HCT116 (cell line): ENCODE results near the gene ARHGAP18. TPM values are rescaled to one million over a fixed set of nuclear protein-coding genes. Genes with fewer than 3 reads are reported as not detected.

Source experiments
- ATAC-seq: fragments of 200-7000 bp; cut with Tn5 transposase; 2 replicates; pipeline ENCODE4 v1.9.1; 2020; ENCODE audit warnings: mild to moderate bottlenecking, moderate library complexity
- BruUV-seq: library from RNA; stranded (reverse); fragments of 400-500 nt; replicated peaks from 2 replicates; lab custom pipeline; 2021; lab: Mats Ljungman, UMichigan
- CTCF ChIA-PET: fragments of 300-600 bp; sonication (Branson Sonifier 250); formaldehyde crosslinking; loops from one replicate; lab custom pipeline; 2021; ENCODE audit warnings: antibody characterized with exemption; lab: Charles Lee
- POLR2A ChIA-PET: fragments of 300-600, 350-600 bp; sonication (Branson Sonifier 250); formaldehyde crosslinking; loops from one replicate; lab custom pipeline; 2021; ENCODE audit warnings: antibody characterized with exemption; lab: Charles Lee
- RAD21 ChIA-PET, 2 experiments: fragments of 300-600 bp; sonication (Branson Sonifier 250); formaldehyde crosslinking; loops; one replicate each; lab custom pipeline; 2023; ENCODE audit warnings: low total read pairs in 2 of 2; ENCODE audit not compliant: uncharacterized antibody in 2 of 2, unreplicated experiment in 2 of 2, low non-redundant PET in 1 of 2; lab: Charles Lee
- DNase-seq: peaks from one replicate; pipeline ENCODE4 v3.0.0-alpha.2; 2010; ENCODE audit warnings: low read depth, low spot score
- H2AFZ ChIP-seq: fragments of 200-600 bp; shearing (Covaris generic), sonication (generic); 2 replicates; pipeline ENCODE4 v1.6.1; 2017; ENCODE audit warnings: low read depth, mixed run types, mixed read lengths, antibody characterized with exemption, low read length; ENCODE audit not compliant: poor library complexity, severe bottlenecking
- H3K27ac ChIP-seq: 2 replicates; pipeline ENCODE4 v1.5.1; 2012; ENCODE audit warnings: low read depth, low read length
- H3K27me3 ChIP-seq: fragments of 200-600 bp; sonication (generic); 2 replicates; pipeline ENCODE4 v1.6.1; 2016; ENCODE audit warnings: mixed run types, low read length, mixed read lengths; ENCODE audit not compliant: insufficient read depth
- H3K36me3 ChIP-seq, 2 experiments: fragments of 200-500 bp in 1 of 2; fragments of 200-600 bp in 1 of 2; sonication (Bioruptor generic) in 1 of 2; sonication (generic) in 1 of 2; 2 replicates each; pipeline versions ENCODE4 v1.5.1 to v1.6.1; 2014 to 2016; ENCODE audit warnings: low read length in 2 of 2, inconsistent platforms in 1 of 2, mixed read lengths in 1 of 2, mixed run types in 1 of 2; ENCODE audit not compliant: insufficient read depth in 2 of 2, control insufficient read depth in 1 of 2
- H3K4me1 ChIP-seq, 2 experiments: fragments of 200-600 bp in 1 of 2; sonication (generic) in 1 of 2; 2 replicates each; pipeline versions ENCODE4 v1.5.1 to v1.6.1; 2012 to 2017; ENCODE audit warnings: low read length in 2 of 2, inconsistent platforms in 1 of 2, mild to moderate bottlenecking in 1 of 2, mixed read lengths in 1 of 2, mixed run types in 1 of 2, moderate library complexity in 1 of 2; ENCODE audit not compliant: insufficient read depth in 2 of 2, control insufficient read depth in 1 of 2
- H3K4me2 ChIP-seq: fragments of 200-600 bp; sonication (generic); 2 replicates; pipeline ENCODE4 v1.6.1; 2017; ENCODE audit warnings: mixed run types, low read length, mixed read lengths
- H3K4me3 ChIP-seq, 2 experiments: fragments of 200-600 bp in 1 of 2; sonication (generic) in 1 of 2; replicated peaks in 1 of 2; 2 replicates each; pipeline ENCODE4 v1.5.1; 2011 to 2016; ENCODE audit warnings: low read length in 2 of 2, control low read depth in 1 of 2, low read depth in 1 of 2, mild to moderate bottlenecking in 1 of 2, mixed read lengths in 1 of 2, mixed run types in 1 of 2
- H3K79me2 ChIP-seq: fragments of 200-600 bp; sonication (generic); 2 replicates; pipeline ENCODE4 v1.6.1; 2017; ENCODE audit warnings: mild to moderate bottlenecking, mixed run types, low read length, moderate library complexity, mixed read lengths; ENCODE audit not compliant: insufficient read depth
- H3K9ac ChIP-seq: fragments of 200-600 bp; sonication (generic); 2 replicates; pipeline ENCODE4 v1.6.1; 2016; ENCODE audit warnings: low read length, mixed read lengths
- H3K9me2 ChIP-seq: fragments of 200-600 bp; sonication (generic), shearing (Covaris generic); 2 replicates; pipeline ENCODE4 v1.6.1; 2017; ENCODE audit warnings: mixed run types, mild to moderate bottlenecking, moderate library complexity; ENCODE audit not compliant: insufficient read depth
- H3K9me3 ChIP-seq, 2 experiments: fragments of 200-500 bp in 1 of 2; fragments of 200-600 bp in 1 of 2; sonication (Bioruptor generic) in 1 of 2; sonication (generic) in 1 of 2; 2 replicates each; pipeline ENCODE4 v1.6.1; 2014 to 2017; ENCODE audit warnings: low read length in 2 of 2, mixed read lengths in 2 of 2, inconsistent platforms in 1 of 2, low read depth in 1 of 2, mild to moderate bottlenecking in 1 of 2, mixed run types in 1 of 2, moderate library complexity in 1 of 2; ENCODE audit not compliant: control insufficient read depth in 1 of 2, insufficient read depth in 1 of 2
- H4K20me1 ChIP-seq: fragments of 200-600 bp; sonication (generic), shearing (Covaris generic); 2 replicates; pipeline ENCODE4 v1.6.1; 2017; ENCODE audit warnings: mixed run types, mild to moderate bottlenecking, moderate library complexity; ENCODE audit not compliant: insufficient read depth
- CTCF ChIP-seq, 3 experiments: fragments of 200-600 bp in 1 of 3; sonication (generic) in 1 of 3; IDR thresholded peaks in 2 of 3; conservative IDR thresholded peaks in 1 of 3; 2 replicates each; pipeline ENCODE4 v1.5.1; 2012 to 2017; ENCODE audit warnings: low read depth in 2 of 3, low read length in 2 of 3, antibody characterized with exemption in 1 of 3, borderline replicate concordance in 1 of 3, control low read depth in 1 of 3, mild to moderate bottlenecking in 1 of 3, mixed read lengths in 1 of 3, mixed run types in 1 of 3, moderate library complexity in 1 of 3; ENCODE audit not compliant: insufficient read depth in 1 of 3
- FOSL1 ChIP-seq: IDR thresholded peaks from 2 replicates; pipeline ENCODE4 v1.6.1; 2012; ENCODE audit warnings: low read depth
- JUND ChIP-seq: IDR thresholded peaks from 2 replicates; pipeline ENCODE4 v1.6.1; 2012
- MAX ChIP-seq: IDR thresholded peaks from 2 replicates; pipeline ENCODE4 v1.6.1; 2012
- RAD21 ChIP-seq: IDR thresholded peaks from 2 replicates; pipeline ENCODE4 v1.6.1; 2012; ENCODE audit warnings: low read depth, mild to moderate bottlenecking
- REST ChIP-seq: IDR thresholded peaks from 2 replicates; pipeline ENCODE4 v1.6.1; 2012; ENCODE audit warnings: low read depth
- SP1 ChIP-seq: IDR thresholded peaks from 2 replicates; pipeline ENCODE4 v1.6.1; 2012; ENCODE audit warnings: low read depth
- YY1 ChIP-seq: IDR thresholded peaks from 2 replicates; pipeline ENCODE4 v1.6.1; 2011; ENCODE audit warnings: low read length, low read depth, moderate library complexity, mild to moderate bottlenecking; ENCODE audit not compliant: insufficient replicate concordance; ENCODE audit errors: extremely low read depth
- ZBTB33 ChIP-seq: IDR thresholded peaks from 2 replicates; pipeline ENCODE4 v1.6.1; 2011; ENCODE audit warnings: mild to moderate bottlenecking, low read length, moderate library complexity; ENCODE audit not compliant: insufficient replicate concordance; ENCODE audit errors: extremely low read depth
- intact Hi-C: fragments of 100-400 bp; cut with micrococcal nuclease; formaldehyde crosslinking; loops from 2 replicates; pipeline ENCODE4 v1.10.0; 2022
- total RNA-seq: library from RNA; stranded (reverse); gene quantifications from one replicate; pipeline ENCODE4 v1.2.1, GENCODE V29; 2021; ENCODE audit not compliant: unreplicated experiment

The ARHGAP18 gene
- total RNA-seq, 1 experiment from 2014 or later: 70.3 TPM

GRCh38 chr6:129730477-129731165, 20.6 kb upstream of the ARHGAP18 start:
- H4K20me1 ChIP-seq: no peaks in the 10 kb centered on the region
- ATAC-seq (peak; percentile 62), DNase-seq (no peak)
- peak overlapping the region; percentile 84 for H2AFZ ChIP-seq
- H3K9ac ChIP-seq: no peak overlapping the region
- H3K9me2 ChIP-seq: no peaks in the 10 kb centered on the region
- H3K4me2 ChIP-seq: peak overlapping the region; percentile 4; the same call in 1 of the 2 replicates
- H3K79me2 ChIP-seq: no peaks in the 10 kb centered on the region
- intact Hi-C loops: loop anchor here (1.0 to 5.0 kb wide), 4 partner anchors 59 to 292 kb away; no protein-coding TSS in a partner anchor
- ChIA-PET CTCF (interaction anchor here (0.7 to 3.3 kb wide), 13 partner anchors 9 to 233 kb away, joined by 3 to 42 read pairs (median 6); partner anchors contain the start of gene ARHGAP18), POLR2A (interaction anchor here (1.8 to 3.0 kb wide), 3 partner anchors 19 to 58 kb away, joined by 7 to 12 read pairs (median 7); partner anchors contain the start of gene ARHGAP18), RAD21 (interaction anchor here (0.6 to 1.8 kb wide), 3 partner anchors 133 to 227 kb away, joined by 3 to 11 read pairs (median 5); no protein-coding TSS in a partner anchor)
- H3K27ac ChIP-seq: peak overlapping the region; percentile 52
- no TSS peak for BruUV-seq
- H3K36me3 ChIP-seq: no peaks in the 10 kb centered on the region
- peak; percentile 14; the same call in 1 of the 2 replicates for TF ChIP-seq MAX
- TF ChIP-seq SP1: 0 out of 2 replicates have a peak, but pooled peaks have one; percentile 28
- no peak for TF ChIP-seq REST
- no peak for TF ChIP-seq JUND
- TF ChIP-seq RAD21: peak; percentile 96
- TF ChIP-seq FOSL1: peak; percentile 16; the same call in 1 of the 2 replicates
- peak; percentile 60 to 85 (median 71) for TF ChIP-seq CTCF (IDR thresholded peaks at IDR 0.05 in 2 of 3, conservative IDR thresholded peaks at IDR 0.05 in 1 of 3; ENCODE audit: borderline replicate concordance in 1 of 3, insufficient read depth in 1 of 3, low read depth in 2 of 3, low read length in 2 of 3)
- TF ChIP-seq ZBTB33: no peak
- peak; percentile 36 for TF ChIP-seq YY1
- no peaks in the 10 kb centered on the region for H3K9me3 ChIP-seq
- H3K4me3 ChIP-seq: no peak overlapping the region
- peaks cover 27 to 38% of the 10 kb centered on the region in 2 experiments for H3K4me1 ChIP-seq
- no peaks in the 10 kb centered on the region for H3K27me3 ChIP-seq
